ENCODE results near the gene MYEOV.

- TF ChIP-seq JUNB (IDR thresholded peaks at IDR 0.05) (no peak), ZBTB40 (IDR thresholded peaks at IDR 0.05; ENCODE audit: borderline replicate concordance) (no peak), RAD21 (IDR thresholded peaks at IDR 0.05; ENCODE audit: insufficient read depth, low read depth, low read length) (no peak), SUZ12 (IDR thresholded peaks at IDR 0.05; ENCODE audit: unreplicated experiment) (no peak), CEBPZ (IDR thresholded peaks at IDR 0.05; ENCODE audit: low read depth, low read length) (no peak), CTCF (IDR thresholded peaks at IDR 0.05 in 2 of 3, conservative IDR thresholded peaks at IDR 0.05 in 1 of 3; ENCODE audit: control insufficient read depth in 2 of 3, extremely low read depth in 1 of 3, insufficient read depth in 1 of 3, low read depth in 3 of 3, low read length in 3 of 3) (no peak), EED (IDR thresholded peaks at IDR 0.05; ENCODE audit: low read depth) (no peak), NR2C1 (IDR thresholded peaks at IDR 0.05) (no peak), USF2 (IDR thresholded peaks at IDR 0.05; ENCODE audit: borderline replicate concordance, low read depth, low read length) (no peak)
These were observed 16.4 kb downstream of the MYEOV start for GRCh38 chr11:69310351-69310750.
